Stimulated activated naive CD8-positive, alpha-beta T cell treated with anti-CD3 and anti-CD28 coated beads, Interleukin-15, Interleukin-2, amounts not matched to agents 100 ng/mL and 50 ng/mL, for 24 hours (primary cell): ENCODE measurements around the gene PHRF1.

ENCODE experiments used
- H3K27ac Mint-ChIP-seq: one replicate; pipeline ENCODE4 v1.8.0; 2021; ENCODE audit warnings: mild to moderate bottlenecking, mixed read lengths
- H3K27me3 Mint-ChIP-seq: one replicate; pipeline ENCODE4 v1.8.0; 2021; ENCODE audit warnings: mixed read lengths
- H3K36me3 Mint-ChIP-seq: one replicate; pipeline ENCODE4 v1.8.0; 2021; ENCODE audit warnings: low read depth, mixed read lengths
- H3K4me1 Mint-ChIP-seq: one replicate; pipeline ENCODE4 v1.8.0; 2021; ENCODE audit warnings: low read depth, mixed read lengths
- H3K4me3 Mint-ChIP-seq: one replicate; pipeline ENCODE4 v1.8.0; 2021; ENCODE audit warnings: mild to moderate bottlenecking, mixed read lengths
- H3K9me3 Mint-ChIP-seq: one replicate; pipeline ENCODE4 v1.8.0; 2021; ENCODE audit warnings: mixed read lengths

PHRF1 gene

DNA sequence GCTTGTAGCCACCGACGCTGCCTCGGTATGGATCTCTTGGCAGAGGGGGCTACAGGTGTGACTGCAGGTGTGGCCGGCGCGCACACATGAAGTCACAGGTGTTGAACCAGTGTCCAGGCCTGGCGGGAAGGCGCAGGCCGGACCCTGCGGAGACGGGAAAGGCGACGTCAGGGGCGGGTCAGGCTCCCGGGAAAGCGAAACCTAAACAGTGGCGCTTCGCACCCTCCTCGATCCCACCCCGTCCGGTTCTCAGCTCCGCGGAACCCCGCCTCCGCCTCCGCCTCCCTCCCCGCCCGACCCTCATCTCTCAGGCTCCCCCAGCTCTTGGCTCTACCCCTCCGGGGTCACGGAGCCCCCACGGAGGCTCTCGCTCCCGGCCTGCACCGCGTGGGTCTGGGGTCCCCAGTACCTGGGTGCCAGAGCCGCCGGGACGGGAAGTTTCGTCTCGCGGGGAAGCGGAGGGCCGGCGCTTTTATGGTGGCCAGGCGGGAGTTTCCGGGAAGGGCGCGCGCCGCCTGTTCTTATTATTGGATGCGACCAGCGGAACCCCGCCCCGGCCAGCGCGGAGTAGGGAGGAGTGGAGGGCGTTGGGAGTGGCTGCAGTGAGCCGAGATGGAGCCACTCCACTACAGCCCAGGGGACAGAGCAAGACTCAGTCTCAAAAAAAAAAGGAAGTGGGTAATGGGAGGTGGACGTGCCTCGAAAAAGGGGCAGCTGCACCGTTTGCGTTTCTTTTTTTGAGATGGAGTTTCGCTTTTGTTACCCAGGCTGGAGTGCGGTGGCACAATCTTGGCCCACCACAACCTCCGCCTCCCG is 39.4 kb downstream of the PHRF1 start, which contains the start of gene IRF7:
TSS of gene IRF7 (minus strand) at position 447 of the 816 bp plus-strand sequence. CDS start 586 bp downstream, outside the sequence.
- Mint-ChIP-seq H3K27me3 (no peaks in the 10 kb centered on the region), H3K4me3 (peak within 1 kb of the TSS; percentile 87), H3K27ac (peak within 1 kb of the TSS; percentile 80), H3K9me3 (no peaks in the 10 kb centered on the region), H3K4me1 (peaks cover 22% of the 10 kb centered on the region), H3K36me3 (peaks cover 17% of the 10 kb centered on the region)

DNA sequence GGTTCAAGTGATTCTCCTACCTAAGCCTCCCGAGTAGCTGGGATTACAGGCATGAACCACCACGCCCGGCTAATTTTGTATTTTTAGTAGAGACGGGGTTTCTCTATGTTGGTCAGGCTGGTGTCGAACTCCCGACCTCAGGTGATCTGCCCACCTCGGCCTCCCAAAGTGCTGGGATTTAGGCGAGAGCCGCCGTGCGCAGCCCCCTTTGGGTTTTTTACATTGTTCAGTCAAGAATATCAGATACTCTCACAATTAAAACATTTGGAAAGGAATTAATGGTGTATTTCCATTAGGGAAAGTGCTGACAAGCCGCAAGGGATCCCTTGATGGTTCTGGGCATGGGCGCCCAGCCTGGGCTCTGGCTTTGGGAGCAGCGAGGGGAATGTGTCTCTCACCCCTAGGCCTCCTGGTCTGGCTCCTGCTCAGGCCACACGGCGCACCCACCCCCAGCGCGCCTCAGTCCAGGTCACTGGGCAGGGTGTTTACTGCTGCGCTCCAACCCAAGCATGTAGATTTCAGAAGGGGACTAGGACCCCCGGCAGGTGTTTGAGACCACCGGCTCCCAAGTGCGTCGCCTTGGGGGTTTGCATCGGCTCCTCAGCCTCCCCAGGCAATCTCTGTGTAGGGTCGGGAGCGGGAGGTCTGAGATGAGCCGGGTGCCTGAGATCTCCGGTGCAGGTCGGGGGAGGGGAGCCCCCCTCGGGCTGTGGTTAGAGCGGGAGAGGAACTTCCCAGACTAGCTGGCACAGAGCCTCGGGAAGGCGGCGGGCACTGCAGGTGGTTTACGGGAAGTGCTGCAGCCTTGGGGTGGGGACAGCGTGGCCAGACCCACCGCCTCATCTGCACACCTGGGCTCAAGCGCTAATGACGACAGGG is 40.3 kb downstream of the PHRF1 start:
- H3K4me3 Mint-ChIP-seq: peak overlapping the region; percentile 87
- H3K36me3 Mint-ChIP-seq: peaks cover 9% of the 10 kb centered on the region
- H3K27ac Mint-ChIP-seq: peak overlapping the region; percentile 70
- H3K9me3 Mint-ChIP-seq: no peaks in the 10 kb centered on the region
- H3K4me1 Mint-ChIP-seq: peaks cover 22% of the 10 kb centered on the region
- H3K27me3 Mint-ChIP-seq: no peaks in the 10 kb centered on the region

DNA sequence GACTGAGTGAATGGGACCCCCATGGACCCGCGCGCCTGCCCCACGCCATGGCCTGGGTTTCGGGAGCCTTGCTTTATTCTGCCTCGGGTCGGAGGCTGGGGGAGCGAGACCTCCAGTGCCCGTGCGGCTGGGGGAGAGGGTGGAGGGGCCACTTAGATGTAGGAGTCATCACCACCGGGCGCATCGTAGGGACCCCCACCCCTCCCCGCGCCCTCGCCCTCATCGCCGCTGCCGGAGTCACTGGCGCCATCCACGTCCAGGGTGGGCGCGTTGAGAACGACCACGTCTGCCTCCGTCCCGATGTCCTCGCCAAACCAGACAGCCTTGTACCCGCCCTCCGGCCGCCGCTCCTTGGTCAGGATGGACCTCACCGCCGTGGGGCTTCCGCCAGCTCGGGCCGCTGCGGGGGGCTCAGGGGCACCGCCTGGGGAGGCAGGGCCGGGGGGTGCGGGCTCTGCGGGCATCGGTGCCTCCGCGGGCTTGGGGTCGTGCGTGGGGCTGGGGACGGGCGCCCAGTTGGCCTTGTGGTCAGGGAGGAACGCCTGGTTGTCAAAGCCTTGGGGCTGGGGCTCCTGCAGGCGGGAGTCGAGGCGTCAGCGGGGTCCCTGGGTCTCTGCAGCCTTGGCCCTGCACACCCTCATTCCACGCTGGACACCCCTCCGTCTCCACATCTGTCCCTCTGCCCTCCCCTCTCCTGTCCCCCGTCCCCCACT is 41.1 kb downstream of the PHRF1 start:
- H3K4me1 Mint-ChIP-seq: peaks cover 22% of the 10 kb centered on the region
- no peaks in the 10 kb centered on the region for H3K9me3 Mint-ChIP-seq
- H3K4me3 Mint-ChIP-seq: no peak overlapping the region
- no peaks in the 10 kb centered on the region for H3K27me3 Mint-ChIP-seq
- no peak overlapping the region for H3K27ac Mint-ChIP-seq
- H3K36me3 Mint-ChIP-seq: peaks cover 6% of the 10 kb centered on the region

DNA sequence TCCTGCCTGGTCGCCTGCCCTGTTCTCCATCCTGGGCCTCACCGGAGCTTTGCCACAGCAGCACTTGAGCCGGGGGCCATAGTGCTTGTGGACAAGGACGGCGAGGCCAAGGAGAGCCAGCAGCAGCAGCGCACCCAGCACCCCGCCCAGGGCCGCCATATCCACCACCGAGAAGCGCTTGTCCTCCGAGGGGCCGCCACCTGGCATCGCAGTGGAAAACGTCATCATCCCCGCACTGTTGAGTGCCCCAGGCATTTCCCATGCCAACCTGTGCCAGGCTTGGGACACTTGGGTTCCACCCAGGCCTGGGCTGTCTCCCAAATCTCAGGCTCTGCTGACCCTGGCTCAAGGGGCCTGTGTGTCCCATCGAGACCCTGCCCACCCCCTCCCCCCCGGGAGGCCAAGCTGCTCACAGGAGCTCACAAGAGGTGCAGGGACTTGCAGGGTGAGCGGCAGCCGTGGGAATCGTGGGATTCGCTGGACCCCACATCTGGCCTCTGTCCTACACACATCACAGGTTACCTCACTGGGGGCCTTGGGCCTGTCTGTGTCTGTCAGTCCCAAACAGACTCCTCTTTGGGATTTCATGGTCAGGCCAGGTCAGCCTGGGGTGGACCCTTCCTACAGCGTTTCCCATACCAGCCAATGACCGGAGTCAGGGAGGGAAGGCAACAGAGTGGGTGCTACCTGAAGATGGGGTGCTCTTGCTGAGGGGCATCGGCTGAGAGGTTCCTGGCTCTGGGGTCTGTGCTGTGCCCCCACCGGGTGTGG is 41.8 kb downstream of the PHRF1 start:
- peaks cover 22% of the 10 kb centered on the region for H3K4me1 Mint-ChIP-seq
- H3K27ac Mint-ChIP-seq: no peak overlapping the region
- H3K27me3 Mint-ChIP-seq: no peaks in the 10 kb centered on the region
- H3K9me3 Mint-ChIP-seq: no peaks in the 10 kb centered on the region
- H3K36me3 Mint-ChIP-seq: peaks cover 5% of the 10 kb centered on the region
- H3K4me3 Mint-ChIP-seq: no peak overlapping the region

DNA sequence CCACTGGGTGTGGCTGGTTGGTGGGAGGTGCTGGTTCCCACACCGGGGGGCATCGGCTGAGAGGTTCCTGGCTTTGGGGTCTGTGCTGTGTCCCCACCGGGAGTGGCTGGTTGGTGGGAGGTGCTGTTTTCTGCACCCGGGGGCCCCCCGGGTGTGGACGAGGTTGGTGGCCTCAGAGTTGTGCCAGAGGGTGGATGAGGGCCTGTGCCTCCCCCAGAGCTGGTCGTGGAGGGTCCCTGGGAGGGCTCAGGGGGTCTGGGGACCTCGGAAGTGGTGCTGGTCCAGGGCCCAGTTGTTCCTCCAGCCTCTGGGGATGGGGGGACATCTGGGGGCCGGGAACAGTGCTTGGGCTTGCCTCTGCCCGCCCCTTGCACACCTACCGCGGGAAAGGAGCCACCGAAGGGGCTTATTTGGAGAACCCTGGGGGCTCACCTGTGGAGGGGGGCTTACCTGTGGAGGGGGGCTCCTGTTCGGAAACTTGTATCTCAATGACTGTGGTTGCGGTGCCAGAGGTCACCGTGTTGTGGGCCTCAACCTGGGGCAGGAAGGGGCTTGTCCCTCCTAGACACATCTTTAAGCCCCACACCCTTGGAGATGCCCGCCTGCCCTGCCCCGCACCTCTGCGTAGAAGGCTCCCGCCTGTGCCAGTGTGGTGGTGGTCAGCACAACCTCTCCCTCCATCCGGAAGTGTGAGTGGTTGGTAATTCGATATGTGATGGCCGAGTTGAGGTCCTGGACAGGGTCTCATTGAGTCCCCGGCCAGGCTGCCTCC is 42.8 kb downstream of the PHRF1 start:
- H3K27ac Mint-ChIP-seq: no peak overlapping the region
- H3K36me3 Mint-ChIP-seq: peaks cover 5% of the 10 kb centered on the region
- no peak overlapping the region for H3K4me3 Mint-ChIP-seq
- H3K27me3 Mint-ChIP-seq: no peaks in the 10 kb centered on the region
- H3K9me3 Mint-ChIP-seq: no peaks in the 10 kb centered on the region
- peaks cover 19% of the 10 kb centered on the region for H3K4me1 Mint-ChIP-seq

DNA sequence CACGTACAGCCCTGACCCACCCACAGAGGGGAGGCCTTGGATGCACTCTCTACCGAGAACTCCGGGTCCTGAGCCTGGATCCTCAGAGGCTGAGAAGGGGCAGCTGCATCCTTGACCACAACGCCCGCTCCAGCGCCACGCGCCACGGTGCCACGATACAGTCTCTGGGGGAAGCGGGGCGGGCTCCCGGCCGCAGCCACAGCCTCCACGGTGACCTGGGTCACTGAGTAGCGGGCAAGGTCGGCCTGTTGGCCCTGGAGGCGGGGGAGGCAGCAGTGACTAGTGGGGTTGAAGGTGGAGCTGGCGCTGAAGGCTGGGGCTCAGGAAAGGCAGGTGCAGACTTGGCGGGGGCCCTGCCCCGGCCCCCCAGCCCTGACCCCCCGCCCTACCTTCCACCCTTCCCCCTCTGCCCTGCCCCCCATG is 43.4 kb downstream of the PHRF1 start:
- no peaks in the 10 kb centered on the region for H3K9me3 Mint-ChIP-seq
- no peaks in the 10 kb centered on the region for H3K27me3 Mint-ChIP-seq
- H3K36me3 Mint-ChIP-seq: no peaks in the 10 kb centered on the region
- H3K4me3 Mint-ChIP-seq: no peak overlapping the region
- H3K4me1 Mint-ChIP-seq: peaks cover 13% of the 10 kb centered on the region
- H3K27ac Mint-ChIP-seq: no peak overlapping the region

DNA sequence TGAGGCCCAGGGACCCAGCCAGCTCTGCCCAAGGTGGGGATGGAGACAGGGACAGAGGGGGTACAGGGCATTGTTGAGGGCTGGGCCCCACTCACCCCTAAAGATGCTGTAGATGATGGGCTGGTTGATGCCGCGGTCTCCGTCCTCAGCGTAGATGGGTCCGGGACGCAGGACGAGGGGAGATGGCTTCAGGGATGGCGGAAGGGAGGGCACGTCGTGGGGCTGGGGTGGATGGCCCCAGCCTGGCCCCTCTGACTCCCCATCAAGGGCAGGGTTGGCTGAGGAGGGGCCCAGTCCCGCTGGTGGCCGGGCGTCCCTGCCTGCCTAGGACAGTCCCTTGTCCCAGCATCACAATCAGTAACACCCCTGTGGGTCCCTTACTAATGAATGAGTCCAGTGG is 43.9 kb downstream of the PHRF1 start:
- Mint-ChIP-seq H3K27ac (no peak overlapping the region), H3K4me1 (peaks cover 13% of the 10 kb centered on the region), H3K36me3 (no peaks in the 10 kb centered on the region), H3K9me3 (no peaks in the 10 kb centered on the region), H3K4me3 (no peak overlapping the region), H3K27me3 (no peaks in the 10 kb centered on the region)

DNA sequence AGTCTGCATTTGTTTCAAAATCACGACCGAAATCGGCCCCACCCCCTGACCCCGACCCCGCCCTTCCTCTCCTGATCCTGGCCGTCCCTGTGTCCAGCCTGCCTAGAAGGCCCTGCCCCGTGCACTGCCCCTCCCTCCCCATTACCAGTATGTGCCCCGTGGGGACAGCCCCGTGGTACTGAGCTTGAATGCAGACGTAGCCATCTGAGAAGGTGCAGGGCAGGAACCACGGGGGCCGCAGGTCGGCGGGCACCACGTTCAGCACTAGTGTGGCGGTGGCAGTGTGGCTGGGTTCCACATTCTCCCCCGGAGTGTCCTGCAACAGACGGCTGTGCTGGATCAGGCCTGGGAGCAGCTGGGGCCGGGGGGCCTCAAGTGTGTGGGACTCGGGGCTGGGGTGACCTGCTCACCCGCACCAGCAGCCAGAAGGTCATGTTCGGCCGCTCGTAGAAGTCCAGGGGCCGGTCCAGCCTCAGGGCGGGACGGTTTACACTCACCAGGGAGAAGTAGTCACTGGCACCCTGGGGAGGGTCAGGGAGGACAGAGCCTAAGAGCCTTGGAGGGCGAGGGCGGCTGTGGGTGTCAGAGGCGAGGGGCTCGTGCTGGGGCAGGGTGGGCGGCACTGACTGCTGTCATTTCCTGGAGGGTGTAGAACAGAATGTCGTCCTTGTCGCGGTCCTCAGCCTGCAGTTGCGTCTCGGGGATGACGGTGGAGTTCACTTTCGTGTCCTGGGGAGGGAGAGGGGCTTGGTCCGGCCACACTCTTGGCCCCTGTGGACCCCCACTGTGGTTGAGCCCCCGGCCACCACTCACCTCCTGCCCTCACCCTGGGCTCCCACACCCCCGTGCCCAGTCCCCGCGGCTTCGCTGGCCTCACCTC is 44.9 kb downstream of the PHRF1 start:
- Mint-ChIP-seq H3K27me3 (no peaks in the 10 kb centered on the region), H3K36me3 (no peaks in the 10 kb centered on the region), H3K4me1 (peaks cover 5% of the 10 kb centered on the region), H3K9me3 (no peaks in the 10 kb centered on the region), H3K4me3 (no peak overlapping the region), H3K27ac (no peak overlapping the region)

DNA sequence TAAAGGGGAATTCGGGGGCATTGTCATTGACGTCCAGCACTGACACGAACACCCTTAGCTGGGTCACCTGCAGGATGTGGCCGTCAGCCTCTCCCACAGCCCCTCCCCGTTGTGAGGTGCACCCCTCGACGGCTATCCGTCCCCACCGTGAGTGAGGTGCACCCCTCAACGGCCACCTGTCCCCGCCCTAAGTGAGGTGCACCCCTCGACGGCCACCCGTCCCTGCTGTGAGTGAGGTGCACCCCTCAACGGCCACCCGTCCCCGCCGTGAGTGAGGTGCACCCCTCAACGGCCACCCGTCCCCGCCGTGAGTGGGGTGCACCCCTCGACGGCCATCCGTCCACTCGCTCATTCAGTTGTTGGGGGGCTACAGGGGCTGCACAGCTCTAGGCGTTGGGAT is 45.6 kb downstream of the PHRF1 start:
- Mint-ChIP-seq H3K4me3 (no peak overlapping the region), H3K9me3 (no peaks in the 10 kb centered on the region)

DNA sequence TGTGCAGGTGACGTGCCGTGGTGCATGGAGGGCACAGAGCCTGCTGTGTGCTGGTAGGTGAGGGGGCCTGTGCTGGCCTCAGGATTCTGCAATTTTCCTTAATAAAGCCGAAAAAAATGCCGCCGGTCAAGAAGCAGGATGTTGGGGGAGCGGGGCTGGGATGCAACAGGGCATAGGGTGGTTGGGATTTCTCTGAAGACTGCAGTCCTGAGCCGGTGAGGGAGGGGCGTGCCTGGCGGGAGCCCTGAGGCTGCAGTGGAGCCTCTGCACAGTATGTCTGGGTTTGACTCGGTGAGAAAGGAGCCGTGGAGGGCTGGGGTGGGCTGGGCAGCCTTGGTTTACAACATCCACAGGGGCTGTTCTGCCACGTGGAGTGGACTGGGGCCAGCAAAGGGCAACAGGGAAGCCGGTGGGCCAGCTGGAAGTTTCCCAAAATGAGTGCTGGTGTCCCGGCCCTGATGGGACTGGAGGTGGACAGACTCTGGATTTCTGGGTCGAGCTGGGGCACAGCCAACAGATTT is 47.1 kb downstream of the PHRF1 start:
- Mint-ChIP-seq H3K4me1 (peaks cover 9% of the 10 kb centered on the region), H3K27me3 (peaks cover 10% of the 10 kb centered on the region), H3K4me3 (no peak overlapping the region), H3K27ac (peak overlapping the region; percentile 49), H3K36me3 (no peaks in the 10 kb centered on the region), H3K9me3 (no peaks in the 10 kb centered on the region)

More for the DNA sequence above, 45.6 kb downstream of the PHRF1 start:
- Mint-ChIP-seq H3K4me1 (no peaks in the 10 kb centered on the region), H3K36me3 (no peaks in the 10 kb centered on the region), H3K27ac (no peak overlapping the region), H3K27me3 (no peaks in the 10 kb centered on the region)

DNA sequence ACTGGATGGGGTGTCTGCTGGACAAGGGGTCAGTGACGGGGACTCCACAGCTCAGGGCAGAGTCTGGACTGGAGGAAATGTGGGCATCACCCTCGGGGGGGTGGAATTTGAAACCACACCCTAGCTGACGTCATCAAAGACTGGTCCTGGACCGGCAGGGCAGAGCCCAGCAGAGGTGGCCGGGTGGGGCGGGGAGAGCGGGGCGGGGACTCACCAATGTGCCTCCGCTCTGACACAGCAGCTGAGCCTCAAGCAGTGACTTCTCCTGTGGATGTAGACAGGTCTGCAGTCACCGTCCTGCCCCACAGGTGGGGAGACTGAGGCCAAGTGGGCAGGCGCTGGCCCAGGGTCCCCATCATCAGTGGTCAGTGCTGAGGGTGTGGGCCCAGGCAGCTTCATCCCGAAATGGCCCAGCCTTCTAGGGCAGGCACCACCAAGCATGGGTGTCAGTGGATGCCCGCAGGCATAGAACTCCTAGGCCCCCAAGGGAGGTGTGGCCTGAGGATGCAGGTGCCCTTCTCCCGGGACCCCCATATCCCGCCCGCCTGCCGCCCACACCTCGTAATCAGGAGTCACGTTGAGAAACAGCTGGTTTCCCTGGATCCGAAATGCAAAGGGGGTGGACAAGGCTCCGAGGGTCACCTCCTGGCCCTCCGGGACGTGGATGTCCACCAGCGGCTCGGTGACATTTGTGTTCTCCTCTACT is 47.9 kb downstream of the PHRF1 start:
- peaks cover 16% of the 10 kb centered on the region for H3K27me3 Mint-ChIP-seq
- no peak overlapping the region for H3K27ac Mint-ChIP-seq
- H3K9me3 Mint-ChIP-seq: no peaks in the 10 kb centered on the region
- H3K4me3 Mint-ChIP-seq: no peak overlapping the region
- H3K36me3 Mint-ChIP-seq: no peaks in the 10 kb centered on the region
- peaks cover 17% of the 10 kb centered on the region for H3K4me1 Mint-ChIP-seq
